B cell (primary cell): Measurements from ENCODE around the gene CST11.

ENCODE experiments used
- CTCF ChIP-seq: fragments of 200-600 bp; IDR thresholded peaks from one replicate; pipeline ENCODE4 v1.8.0; 2022; ENCODE audit warnings: antibody characterized with exemption, mild to moderate bottlenecking
- EZH2 ChIP-seq: IDR thresholded peaks from 2 replicates; pipeline ENCODE4 v1.6.1; 2012; ENCODE audit warnings: borderline replicate concordance, low read depth, mild to moderate bottlenecking, moderate library complexity, low read length; ENCODE audit not compliant: insufficient read depth, poor library complexity, severe bottlenecking

GRCh38 chr20:23414526-23415188 lies 38.0 kb downstream of the CST11 start:
- TF ChIP-seq EZH2 = no peak
- no peak for TF ChIP-seq CTCF
